GM18511 (cell line): ENCODE measurements around the gene CCDC85C.
A peak's percentile ranks its signal among the peaks of the same experiment; 100 is the strongest.

Experiments
- ATAC-seq: cut with Tn5 transposase; IDR thresholded peaks from one replicate; pipeline ENCODE4 v1.9.1; 2021; ENCODE audit warnings: mild to moderate bottlenecking, moderate library complexity; ENCODE audit not compliant: unreplicated experiment

CCDC85C gene

DNA sequence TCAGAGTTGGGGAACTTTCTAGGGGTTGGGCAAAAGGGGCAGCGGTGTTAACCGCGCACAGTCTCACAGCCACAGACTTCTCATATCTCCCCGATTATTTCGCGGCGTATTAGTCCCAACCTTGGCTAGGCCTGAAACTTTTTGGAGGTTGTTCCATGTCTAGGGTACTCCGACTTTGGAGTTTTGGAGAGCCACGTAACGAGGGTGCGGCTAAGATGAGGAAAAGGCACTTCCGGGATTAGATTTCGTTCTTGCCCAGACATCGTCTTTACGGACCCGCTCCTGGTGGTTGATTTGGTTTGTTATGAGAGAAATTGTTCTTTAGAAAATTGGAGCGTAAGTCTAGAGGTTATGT is 122.3 kb downstream of the CCDC85C start:
- ATAC-seq: no peak

DNA sequence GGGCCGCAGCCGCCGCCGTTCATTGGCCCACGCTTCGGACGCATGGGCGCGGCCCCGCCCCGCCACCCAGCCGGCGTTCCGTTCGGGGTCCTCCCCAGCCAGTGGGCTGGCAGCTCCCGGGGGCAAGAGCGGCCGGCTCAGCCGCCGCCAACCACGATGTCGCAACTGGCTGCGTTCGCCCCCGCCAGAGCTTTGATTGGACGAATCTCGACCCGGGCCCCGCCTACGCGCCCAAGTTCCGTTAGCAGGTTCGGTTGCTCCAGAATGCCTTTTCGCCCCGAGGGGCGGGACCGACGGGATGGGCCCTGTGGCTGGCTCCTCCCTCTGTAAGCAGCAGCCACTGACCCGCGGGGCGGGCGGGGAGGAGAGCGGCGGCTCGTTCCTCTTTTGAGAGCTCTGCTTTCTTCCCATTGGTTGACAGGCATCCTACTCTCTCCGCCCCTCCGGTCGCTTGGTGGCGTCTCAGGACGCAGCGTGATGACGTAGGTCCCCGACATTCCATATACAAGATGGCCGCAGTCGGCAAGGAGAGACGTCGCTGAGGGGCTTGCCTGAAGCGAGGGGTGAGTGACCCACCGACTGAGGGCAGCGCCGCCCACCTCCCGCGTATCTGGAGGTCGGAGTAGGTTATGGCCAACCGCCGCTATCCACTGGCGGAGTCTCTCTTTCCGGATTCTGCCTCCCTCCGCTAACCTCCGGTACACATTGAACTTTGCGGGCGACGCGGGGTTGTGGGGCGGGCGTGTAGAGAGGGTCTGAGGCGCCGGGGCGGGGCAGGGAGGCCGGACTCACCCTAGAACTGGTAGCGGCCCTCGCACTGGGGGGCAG is 122.9 kb downstream of the CCDC85C start, which contains the start of gene CCNK:
TSS of gene CCNK (plus strand) at position 493 of the 828 bp plus-strand sequence. CDS start 11,269 bp downstream, outside the sequence.
- ATAC-seq: peak; percentile 85

DNA sequence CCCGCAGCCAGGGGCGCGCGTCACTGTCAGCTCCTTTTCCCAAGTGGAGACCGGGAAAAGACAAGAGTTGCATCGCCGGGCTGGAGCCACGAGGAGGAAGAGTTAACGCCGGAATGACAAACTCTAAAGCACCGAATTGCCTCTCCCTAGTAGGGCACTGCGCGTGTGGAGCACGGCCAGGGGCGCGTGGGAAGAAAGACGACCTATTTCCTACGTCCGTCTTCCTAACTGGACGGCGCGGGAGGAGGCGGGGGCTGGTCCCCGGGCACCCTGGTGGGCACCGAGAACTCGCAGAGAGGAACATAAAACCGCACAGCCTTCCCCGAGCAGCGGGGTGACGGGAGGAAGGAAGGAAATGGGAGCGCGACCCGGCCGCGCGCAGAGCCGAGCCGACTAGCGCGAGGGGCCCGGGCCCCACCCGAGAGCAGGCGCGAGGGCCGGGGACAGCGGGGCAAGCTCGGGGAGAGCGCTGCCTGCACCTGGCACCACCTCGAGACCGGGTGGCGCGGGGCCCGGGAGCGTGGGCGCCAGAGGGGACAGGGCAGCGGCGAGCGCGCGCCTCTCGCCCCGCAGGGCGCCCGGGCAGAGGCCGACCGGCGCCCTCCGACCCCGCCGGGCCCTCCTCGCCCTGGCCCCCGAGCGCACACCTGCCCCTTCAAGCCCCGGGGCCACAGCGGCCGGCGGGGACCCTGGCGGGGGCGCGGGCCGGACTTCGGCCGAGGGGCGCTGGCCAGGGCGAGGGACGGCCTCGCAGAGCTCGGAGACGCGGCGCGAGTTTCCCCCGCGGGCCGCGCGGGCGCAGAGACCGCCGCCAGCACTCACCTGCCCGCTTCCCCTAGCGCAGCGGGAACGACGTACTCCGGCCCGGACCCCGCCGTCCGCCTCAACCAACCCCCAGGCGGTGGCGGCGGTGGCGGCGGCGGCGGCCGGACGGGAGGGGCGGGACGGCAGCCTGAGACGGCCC is 123.8 kb downstream of the CCDC85C start, which contains the start of gene SETD3:
TSS of gene SETD3 (minus strand) at position 954 of the 964 bp plus-strand sequence. CDS start 15,054 bp downstream, outside the sequence.
- ATAC-seq: peak; percentile 12

DNA sequence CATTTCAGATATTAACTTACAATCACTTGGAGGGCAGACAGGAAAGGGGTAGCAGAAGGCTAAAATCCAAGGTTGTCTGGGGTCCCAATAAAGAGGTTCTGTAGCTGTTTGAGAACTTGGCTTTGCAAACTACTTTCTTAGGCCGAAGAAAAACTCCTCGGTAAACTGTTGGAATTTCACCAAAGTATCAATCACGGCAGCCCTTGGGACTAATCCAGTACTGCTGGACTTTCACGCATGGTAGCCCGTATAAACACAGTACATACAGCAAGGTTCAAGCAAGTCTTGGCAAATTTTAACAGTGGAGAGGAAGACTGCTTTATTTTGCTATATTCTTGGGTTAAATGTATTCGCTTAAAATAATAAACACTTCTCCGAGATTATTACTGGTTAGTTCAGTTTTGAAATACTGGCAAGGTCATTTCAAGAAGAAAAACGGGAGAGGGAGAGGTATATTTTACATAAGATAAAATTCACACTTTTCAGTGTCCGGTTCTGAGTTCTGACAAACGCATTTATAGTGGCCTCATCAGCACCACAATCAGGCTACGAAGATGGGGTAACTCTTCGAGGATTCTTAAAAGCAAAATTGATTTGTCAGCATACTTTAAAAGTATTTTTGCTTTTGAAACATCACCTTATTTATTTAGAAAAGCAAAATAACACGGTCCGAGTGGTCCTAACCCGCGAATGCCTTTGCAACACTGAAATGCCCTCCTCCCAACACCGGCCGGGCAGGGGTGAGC is 124.7 kb downstream of the CCDC85C start:
- ATAC-seq: no peak

DNA sequence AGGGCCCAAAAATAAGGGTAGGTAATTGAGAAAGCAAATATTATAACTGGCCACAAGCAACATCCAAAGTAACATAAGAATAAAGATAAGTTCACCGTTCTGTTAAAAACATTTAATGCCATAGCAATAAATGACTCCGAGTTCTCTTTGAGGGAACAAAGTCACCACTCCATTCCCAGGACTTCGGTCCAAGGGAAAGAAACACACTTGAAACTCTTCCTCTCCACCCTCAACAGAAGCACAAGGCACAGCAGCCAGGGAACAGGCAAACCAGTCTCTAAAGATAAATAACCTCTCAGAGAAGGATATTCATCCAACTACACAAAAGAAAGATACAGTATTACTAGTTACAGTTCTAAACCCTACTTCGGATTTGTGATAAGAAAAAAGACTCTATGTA is 125.9 kb downstream of the CCDC85C start:
- no peak for ATAC-seq

DNA sequence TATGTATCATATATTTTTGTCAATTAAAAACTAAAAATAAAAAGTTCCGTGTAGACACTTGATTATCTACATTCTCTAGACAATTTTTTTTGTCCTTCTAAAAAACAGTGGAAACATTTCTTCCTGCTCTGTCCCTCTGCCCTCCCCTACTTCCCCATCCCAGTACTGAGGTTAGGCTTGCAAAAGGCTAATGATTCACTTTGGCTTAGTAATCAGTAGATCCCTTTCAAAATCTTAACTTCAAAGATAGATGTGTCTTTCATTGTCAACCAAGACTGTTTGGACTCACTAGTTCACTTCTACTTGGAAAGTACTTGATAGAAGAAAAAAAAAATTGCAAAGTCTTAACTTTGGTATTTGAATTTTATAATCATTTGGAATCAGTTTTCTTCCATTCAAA is 127.1 kb downstream of the CCDC85C start:
- no peak for ATAC-seq

DNA sequence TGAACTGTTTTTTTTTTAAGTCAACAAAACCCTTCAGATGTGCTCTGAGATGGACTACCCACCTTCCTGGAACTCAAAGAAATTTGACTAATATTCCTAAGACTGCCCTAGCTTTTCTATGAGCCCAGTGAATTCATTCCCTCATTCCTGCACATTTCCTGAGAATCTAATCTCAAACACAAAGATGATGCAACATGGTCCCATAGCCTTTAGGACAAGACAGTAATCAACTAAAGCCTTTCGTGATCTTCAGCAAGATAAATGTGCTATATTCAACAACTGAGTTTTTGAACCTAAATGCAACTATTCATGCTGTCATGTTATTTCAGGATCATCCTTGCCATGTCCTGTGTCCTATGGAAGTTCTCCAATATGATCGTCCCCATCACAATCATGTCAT is 128.3 kb downstream of the CCDC85C start:
- ATAC-seq: no peak

DNA sequence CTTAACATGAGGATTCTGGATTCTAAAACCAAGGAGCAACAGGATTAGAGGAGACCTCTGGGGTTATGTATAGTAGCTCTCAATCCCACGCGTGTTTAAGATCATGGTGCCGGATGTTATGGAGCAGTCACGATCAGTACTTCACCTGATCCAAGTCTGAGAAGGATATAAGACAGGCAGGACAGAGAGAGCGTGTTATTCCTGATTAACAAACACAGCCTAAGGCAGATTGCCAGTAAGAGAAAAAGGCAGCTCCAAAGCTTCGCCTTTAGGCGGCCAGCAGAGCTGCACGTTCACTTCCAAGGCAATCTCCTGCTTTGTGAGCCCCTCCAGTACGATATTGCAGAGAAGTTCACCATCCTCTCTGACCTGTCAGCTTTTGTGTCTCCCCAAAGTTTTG is 128.8 kb downstream of the CCDC85C start:
- ATAC-seq: no peak

DNA sequence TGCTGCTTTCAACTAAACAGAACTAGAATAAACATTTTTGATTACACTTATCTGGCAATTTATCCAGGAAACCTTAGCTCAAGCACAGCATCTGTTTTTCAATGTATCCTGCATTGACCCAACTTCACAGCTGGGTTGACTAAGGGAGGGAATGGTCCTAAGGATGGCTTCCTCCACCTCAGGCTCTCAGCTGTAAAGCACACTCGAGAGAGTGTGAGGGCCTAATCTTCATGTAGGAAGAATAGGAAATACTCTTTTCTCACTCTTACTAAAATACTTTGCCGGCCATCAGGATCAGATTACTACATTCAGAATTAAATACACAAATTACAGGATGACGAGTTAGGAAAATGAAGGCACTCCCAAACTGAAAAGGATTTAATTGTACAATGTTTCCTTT is 130.5 kb downstream of the CCDC85C start:
- ATAC-seq: no peak

DNA sequence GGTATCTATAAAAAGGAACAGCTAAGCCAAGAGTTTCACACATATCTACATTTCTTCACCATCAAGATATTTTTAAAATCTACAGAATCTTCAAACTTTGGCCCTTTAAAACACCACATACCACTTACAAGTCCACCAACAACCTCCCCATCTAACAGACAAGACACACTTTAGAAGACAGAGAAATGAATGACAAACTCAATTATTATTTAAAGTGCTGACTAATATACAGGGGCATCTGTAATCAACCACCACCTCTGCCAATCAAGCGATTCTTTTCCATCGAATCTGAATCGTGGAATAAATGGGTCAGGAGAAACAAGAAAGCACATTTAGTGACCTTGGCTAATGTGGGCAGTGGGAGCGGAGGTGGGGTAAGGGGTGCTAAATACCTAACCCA is 131.1 kb downstream of the CCDC85C start:
- ATAC-seq: no peak

DNA sequence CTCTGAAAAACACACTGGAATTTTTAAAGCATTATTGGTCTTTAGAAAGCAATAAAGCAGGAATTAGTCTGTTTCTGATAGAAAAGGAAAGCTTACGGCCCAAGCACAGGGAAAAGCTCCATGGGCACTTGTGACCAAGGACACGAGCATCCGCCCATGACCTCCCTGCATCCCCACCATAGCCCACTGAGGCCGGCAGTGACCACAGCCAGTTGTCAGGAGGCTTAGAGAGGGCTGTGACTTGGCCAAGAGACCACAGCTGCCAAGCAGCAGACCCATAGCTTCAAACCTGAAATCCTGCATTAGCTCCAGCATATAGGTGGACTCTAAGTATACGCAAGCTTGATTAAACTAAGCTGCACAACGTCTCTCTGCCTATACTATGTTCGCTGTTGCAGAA is 132.3 kb downstream of the CCDC85C start:
- ATAC-seq: no peak

DNA sequence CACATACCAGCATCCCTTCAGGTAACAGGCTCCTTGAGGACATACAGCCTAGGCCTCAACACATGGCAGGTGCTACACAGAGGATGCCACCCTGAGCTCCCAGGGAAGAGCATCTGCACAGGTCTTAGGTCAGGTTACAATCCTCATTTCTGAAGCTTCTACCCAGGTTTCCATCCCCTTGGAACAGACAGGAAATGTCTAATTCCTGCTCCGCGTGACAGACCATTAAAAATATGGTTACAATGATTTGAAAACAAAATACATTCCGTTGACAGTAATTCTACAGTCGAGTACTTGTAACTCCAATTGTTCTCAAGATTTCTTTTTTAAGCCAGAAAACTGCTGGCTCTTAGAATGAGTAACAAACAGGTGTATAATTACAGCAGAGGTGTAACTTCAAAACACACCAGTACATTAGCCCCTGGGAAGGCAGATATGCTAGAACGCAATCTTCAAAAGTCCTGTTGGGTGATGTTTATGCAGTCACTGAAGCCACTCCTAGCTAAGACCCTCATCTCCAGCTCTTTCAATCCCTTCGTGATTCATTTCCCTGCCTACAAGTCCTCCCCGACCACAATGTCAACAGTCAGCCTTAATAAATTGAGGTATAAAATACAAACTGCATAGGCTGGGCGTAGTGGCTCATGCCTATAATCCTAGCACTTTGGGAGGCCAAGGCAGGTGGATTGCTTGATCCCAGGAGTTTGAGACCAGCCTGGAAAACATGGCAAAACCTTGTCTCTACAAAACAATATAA is 135.0 kb downstream of the CCDC85C start:
- no peak for ATAC-seq

DNA sequence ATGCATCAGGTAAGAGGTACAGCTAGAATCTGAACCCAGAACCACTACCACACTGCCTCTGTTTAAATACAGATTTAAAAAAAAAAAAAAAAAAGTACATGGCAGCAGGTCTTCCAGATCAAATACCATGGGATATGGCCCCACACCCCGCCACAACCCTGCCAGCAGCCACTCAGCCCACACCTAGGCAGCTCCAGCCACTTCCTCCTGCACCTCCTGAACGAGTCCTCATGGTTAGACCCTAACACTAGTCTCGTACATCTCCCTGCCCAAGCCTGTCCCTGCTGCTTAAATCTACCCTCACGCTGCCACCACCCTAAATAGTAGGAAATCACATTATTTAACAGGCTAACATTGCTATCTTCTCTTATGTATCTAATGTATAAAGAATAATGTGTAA is 135.9 kb downstream of the CCDC85C start:
- ATAC-seq: no peak

DNA sequence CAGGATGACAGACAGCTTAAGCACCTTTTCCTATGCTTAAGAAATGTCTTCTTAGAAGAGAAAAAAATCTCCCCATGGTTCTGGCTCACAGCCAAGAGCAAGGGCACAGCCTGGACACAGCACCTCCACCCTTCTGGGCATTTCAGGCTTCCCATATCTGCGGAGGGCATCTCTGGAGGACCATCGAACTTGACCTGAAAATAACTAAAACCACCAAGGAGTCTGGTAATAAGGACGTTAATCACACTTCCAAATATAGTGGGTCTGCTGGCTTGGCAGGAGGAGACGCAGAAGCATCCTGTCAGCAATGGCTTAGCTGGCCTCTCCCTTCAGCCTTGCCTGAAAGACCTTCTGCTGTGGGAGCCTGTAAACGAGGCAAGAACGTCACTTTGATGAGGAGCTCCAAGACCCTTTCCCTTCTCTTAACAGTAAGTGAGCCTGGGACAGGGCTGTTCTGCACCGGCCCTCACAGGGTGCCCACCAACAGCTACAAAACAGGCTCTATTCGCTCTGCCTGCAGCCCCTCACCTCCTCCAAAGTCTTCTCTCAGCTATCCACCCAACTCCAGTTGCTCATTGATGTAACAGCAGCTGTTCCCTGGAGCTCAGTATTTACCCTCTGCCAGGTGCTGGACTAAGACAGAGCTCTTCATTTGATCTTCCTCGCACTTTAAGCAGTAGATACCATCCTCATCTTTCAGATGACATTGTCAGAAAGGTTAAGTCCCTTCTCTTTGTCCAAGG is 136.5 kb downstream of the CCDC85C start:
- ATAC-seq: no peak

DNA sequence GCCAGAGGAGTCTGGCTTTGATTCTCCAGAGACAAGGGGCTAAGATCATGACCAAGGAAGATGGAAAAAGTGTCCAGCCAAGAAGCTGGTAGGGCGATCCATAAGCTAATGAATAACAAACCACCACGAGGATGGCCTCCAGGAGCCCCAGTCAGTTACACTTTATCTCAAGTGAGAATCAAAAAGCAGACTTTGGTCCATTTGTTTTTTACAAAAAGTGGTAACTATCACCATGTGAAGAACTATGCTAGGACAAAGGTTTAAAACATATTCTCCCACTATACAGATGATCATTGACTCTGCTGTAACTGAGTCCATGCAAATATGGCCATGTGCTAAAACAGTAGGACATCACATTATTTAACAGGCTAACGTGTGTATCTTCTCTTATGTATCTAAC is 137.2 kb downstream of the CCDC85C start:
- no peak for ATAC-seq

DNA sequence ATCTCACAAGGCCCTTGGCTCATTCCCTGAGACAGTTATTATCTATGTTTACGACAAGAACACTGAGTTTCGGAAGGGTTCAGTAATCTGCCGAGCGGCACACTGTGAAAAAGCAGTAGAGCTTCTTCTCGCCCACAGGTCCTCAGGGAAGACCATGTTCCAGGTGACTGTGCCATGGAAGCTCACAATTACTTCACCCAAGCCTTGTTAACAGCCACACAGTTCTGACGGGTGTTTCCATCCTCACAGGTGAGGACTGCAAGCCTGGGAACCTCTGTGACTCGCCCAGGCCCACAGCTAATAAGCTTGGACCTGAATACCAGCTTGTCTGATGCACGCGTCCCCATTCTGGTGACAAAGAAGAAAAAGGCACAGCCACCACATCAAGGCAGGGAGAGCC is 138.7 kb downstream of the CCDC85C start:
- no peak for ATAC-seq

DNA sequence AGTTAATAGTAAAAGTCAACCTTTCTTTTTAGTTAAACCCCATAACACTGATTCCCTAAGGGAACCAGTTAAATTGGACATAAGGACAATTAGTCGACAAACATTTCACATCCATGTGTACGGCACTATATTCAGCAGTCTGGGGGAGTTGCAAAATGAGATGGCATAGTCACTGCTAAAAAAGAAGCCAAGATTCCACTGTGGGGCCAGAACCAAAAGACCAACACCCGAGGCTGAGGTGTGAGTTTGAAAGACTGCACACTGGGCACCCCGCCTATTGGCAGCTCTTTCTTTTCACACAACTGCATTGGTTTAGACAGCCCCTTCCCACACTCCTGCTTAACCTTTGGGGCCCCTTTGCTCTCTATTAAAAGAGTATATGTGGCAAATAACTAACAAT is 140.0 kb downstream of the CCDC85C start:
- ATAC-seq: no peak

DNA sequence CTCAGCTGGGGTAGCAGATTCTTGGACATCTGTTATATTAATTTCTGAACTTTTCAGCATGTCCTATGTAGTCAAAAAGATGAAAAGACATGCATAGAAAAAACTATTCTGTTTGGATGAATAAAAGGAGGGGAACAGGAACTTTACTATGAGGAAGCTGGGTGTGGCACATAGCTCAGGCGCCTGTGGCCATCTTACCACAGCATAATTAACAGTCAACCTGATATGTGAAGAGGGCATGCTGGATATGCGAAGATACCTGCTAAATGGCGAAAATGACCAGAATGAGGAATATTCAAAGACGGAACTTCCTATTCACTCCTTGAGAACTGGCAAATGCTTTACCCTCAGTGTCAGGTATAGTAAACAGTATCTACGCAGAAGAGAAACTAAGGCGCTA is 141.8 kb downstream of the CCDC85C start:
- no peak for ATAC-seq

DNA sequence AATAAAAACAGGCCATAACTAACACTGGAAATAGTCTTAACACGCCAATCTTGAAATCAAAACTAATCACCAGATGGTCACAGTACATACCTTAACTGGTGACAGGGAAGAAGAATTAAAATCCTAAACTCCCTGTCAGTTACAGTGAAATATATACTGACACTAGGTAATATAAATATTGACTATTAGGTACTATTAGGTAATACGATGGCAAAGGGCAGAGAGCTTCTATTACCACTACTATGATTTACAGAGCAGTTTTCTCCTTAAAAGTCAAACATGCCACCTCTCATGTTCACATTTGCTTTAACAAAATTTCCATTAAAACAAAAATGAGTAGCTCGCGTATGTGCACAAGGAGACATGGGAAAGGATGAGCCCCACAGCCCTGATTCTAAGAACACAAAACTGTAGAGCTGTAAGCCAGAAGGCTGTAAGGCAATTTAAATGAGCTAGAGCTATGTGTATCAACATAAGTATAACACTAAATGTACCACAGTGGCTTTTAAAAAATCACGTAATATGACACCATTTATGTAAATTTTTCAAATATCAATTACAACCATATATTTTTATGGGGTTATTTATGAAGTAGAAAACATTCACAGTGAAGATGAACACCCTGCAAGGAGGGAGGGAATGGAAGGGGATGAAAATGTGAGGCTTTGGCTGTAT is 142.5 kb downstream of the CCDC85C start:
- ATAC-seq: no peak
